ENCODE data around the gene PITPNB. TPM values are rescaled to one million over a fixed set of nuclear protein-coding genes. Genes with fewer than 3 reads are reported as not detected.

PITPNB gene
- total RNA-seq = 10 to 100 TPM; 39.9 to 49.4 TPM
- 41.9 TPM for polyA plus RNA-seq (ENCODE audit: insufficient read depth, low read depth, low replicate concordance)
- long read RNA-seq, donor 1, partial matches to known transcripts = 9 of 35 reads
- long read RNA-seq, donor 1, other reads (novel, unspliced or antisense) = 22 of 35 reads
- long read RNA-seq, donor 2, partial matches to known transcripts = 5 of 15 reads
- long read RNA-seq, donor 2, other reads (novel, unspliced or antisense) = 9 of 15 reads

- 0% methylated on average over 48 to 66 of the region's 68 CpGs for WGBS, 2 donors
- Histone ChIP-seq H3K27me3 (no peaks in the 10 kb centered on the region), H3K27ac (peak within 1 kb of the TSS; percentile 99), H3K9me3 (no peaks in the 10 kb centered on the region), H3K36me3 (ENCODE audit: low read depth, missing control alignments) (no peaks in the 10 kb centered on the region), H3K4me1 (peaks cover 16% of the 10 kb centered on the region), H3K4me3 (peak within 1 kb of the TSS; percentile 95 to 97)
- intact Hi-C loops (cut with DNase I; ENCODE audit: low total_unique reads) = no loop called here
- TF ChIP-seq POLR2A (IDR thresholded peaks at IDR 0.05) = peak; percentile 53
- TF ChIP-seq, protein P1, sequence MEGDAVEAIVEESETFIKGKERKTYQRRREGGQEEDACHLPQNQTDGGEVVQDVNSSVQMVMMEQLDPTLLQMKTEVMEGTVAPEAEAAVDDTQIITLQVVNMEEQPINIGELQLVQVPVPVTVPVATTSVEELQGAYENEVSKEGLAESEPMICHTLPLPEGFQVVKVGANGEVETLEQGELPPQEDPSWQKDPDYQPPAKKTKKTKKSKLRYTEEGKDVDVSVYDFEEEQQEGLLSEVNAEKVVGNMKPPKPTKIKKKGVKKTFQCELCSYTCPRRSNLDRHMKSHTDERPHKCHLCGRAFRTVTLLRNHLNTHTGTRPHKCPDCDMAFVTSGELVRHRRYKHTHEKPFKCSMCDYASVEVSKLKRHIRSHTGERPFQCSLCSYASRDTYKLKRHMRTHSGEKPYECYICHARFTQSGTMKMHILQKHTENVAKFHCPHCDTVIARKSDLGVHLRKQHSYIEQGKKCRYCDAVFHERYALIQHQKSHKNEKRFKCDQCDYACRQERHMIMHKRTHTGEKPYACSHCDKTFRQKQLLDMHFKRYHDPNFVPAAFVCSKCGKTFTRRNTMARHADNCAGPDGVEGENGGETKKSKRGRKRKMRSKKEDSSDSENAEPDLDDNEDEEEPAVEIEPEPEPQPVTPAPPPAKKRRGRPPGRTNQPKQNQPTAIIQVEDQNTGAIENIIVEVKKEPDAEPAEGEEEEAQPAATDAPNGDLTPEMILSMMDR (IDR thresholded peaks at IDR 0.05) = peak in 1 of 3 experiments; percentile 12
- peak; percentile 95 for DNase-seq
Observed at GRCh38 chr22:27919222-27919941, at the start of gene PITPNB. PITPNB (minus strand) TSS chr22:27919256; CDS start chr22:27919191, 65 bp downstream.

- Histone ChIP-seq H3K9me3 (no peaks in the 10 kb centered on the region), H3K4me1 (peaks cover 9% of the 10 kb centered on the region), H3K36me3 (ENCODE audit: low read depth, missing control alignments) (no peaks in the 10 kb centered on the region), H3K4me3 (no peak overlapping the region), H3K27me3 (no peaks in the 10 kb centered on the region), H3K27ac (no peak overlapping the region)
- WGBS, 2 donors = 88 to 91% methylated on average over 15 of the region's 15 CpGs
- TF ChIP-seq, protein P1 (IDR thresholded peaks at IDR 0.05) = no peak
- no peak for TF ChIP-seq POLR2A (IDR thresholded peaks at IDR 0.05)
- DNase-seq = no peak
- intact Hi-C loops (cut with DNase I; ENCODE audit: low total_unique reads) = no loop called here
Observed at GRCh38 chr22:27966168-27967064, 47.4 kb upstream of the PITPNB start.

GRCh38 chr22:27962268-27963044, 43.4 kb upstream of the PITPNB start:
- Histone ChIP-seq H3K4me3 (no peak overlapping the region), H3K4me1 (peaks cover 10% of the 10 kb centered on the region), H3K27me3 (no peaks in the 10 kb centered on the region), H3K36me3 (ENCODE audit: low read depth, missing control alignments) (no peaks in the 10 kb centered on the region), H3K9me3 (no peaks in the 10 kb centered on the region), H3K27ac (peak overlapping the region in 1 of 2 donors; percentile 46)
- WGBS, 2 donors = 47 to 52% methylated on average over 9 of the region's 9 CpGs
- DNase-seq = no peak
- intact Hi-C loops (cut with DNase I; ENCODE audit: low total_unique reads) = no loop called here
- TF ChIP-seq POLR2A (IDR thresholded peaks at IDR 0.05) = no peak
- TF ChIP-seq, protein P1 (IDR thresholded peaks at IDR 0.05) = no peak

DNA sequence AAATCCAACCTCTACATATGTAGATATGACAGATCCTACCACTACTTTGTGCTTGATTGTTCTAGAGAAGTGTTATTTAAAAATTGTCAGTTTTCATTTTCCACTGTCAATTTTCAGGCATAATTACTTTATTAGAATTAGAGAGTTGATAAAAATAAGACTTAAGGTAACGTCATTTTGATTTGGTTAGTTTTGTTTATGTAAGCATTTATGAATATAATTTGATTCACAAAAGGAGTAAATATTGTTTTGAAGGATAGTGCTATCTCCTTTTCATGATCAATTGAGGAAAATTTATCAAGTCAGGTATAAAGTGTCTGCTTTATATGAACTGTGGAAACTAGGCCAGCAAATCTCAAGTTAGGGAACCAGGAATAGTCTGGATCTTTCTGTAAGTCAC, 42.6 kb upstream of the PITPNB start:
- 63 to 68% methylated on average over 1 of the region's 1 CpG for WGBS, 2 donors
- Histone ChIP-seq H3K27ac (peak overlapping the region in 1 of 2 donors; percentile 46), H3K4me1 (peaks cover 10% of the 10 kb centered on the region), H3K9me3 (no peaks in the 10 kb centered on the region), H3K36me3 (ENCODE audit: low read depth, missing control alignments) (no peaks in the 10 kb centered on the region), H3K4me3 (no peak overlapping the region), H3K27me3 (no peaks in the 10 kb centered on the region)
- intact Hi-C loops (cut with DNase I; ENCODE audit: low total_unique reads) = no loop called here
- no peak for DNase-seq
- TF ChIP-seq, protein P1 (IDR thresholded peaks at IDR 0.05) = no peak
- TF ChIP-seq POLR2A (IDR thresholded peaks at IDR 0.05) = no peak

Data from testis (tissue), 5 donors.